Gastrocnemius medialis (tissue), 4 donors: ENCODE results near the gene AK6.

ENCODE experiments used
- POLR2A ChIP-seq, 2 donors: fragments of 450-650 bp; IDR thresholded peaks; one replicate each; pipeline ENCODE4 v1.6.1; 2017; ENCODE audit warnings: antibody characterized with exemption in 2 of 2, mild to moderate bottlenecking in 2 of 2, moderate library complexity in 2 of 2
- TF ChIP-seq, protein P1 (sequence below), 5 experiments: fragments of 450-650 bp in 3 of 5; fragments of 200-600 bp in 2 of 5; sonication (generic) in 2 of 5; IDR thresholded peaks in 4 of 5; conservative IDR thresholded peaks in 1 of 5; 1 replicate in 4 of 5; 2 replicates in 1 of 5; pipeline ENCODE4 v1.5.1; 2016 to 2019; ENCODE audit warnings: antibody characterized with exemption in 5 of 5, mild to moderate bottlenecking in 3 of 5, moderate library complexity in 3 of 5

- TF ChIP-seq, protein P1, sequence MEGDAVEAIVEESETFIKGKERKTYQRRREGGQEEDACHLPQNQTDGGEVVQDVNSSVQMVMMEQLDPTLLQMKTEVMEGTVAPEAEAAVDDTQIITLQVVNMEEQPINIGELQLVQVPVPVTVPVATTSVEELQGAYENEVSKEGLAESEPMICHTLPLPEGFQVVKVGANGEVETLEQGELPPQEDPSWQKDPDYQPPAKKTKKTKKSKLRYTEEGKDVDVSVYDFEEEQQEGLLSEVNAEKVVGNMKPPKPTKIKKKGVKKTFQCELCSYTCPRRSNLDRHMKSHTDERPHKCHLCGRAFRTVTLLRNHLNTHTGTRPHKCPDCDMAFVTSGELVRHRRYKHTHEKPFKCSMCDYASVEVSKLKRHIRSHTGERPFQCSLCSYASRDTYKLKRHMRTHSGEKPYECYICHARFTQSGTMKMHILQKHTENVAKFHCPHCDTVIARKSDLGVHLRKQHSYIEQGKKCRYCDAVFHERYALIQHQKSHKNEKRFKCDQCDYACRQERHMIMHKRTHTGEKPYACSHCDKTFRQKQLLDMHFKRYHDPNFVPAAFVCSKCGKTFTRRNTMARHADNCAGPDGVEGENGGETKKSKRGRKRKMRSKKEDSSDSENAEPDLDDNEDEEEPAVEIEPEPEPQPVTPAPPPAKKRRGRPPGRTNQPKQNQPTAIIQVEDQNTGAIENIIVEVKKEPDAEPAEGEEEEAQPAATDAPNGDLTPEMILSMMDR (IDR thresholded peaks at IDR 0.05 in 4 of 5, conservative IDR thresholded peaks at IDR 0.05 in 1 of 5), result peak in 4 of 5 experiments; percentile 18 to 43 (median 26)
- TF ChIP-seq POLR2A (IDR thresholded peaks at IDR 0.05), result no peak
These were observed 4.9 kb downstream of the AK6 start for GRCh38 chr5:69364414-69364813.
